Activated CD8-positive, alpha-beta memory T cell treated with anti-CD3 and anti-CD28 coated beads, Interleukin-2, amount 50 U/mL, for 1 hour (primary cell): ENCODE measurements around the gene DNM2.

Experiments
- DNase-seq: peaks from one replicate; pipeline ENCODE4 v3.0.0-alpha.2; 2020; ENCODE audit errors: extremely low read depth

Gene DNM2

DNA sequence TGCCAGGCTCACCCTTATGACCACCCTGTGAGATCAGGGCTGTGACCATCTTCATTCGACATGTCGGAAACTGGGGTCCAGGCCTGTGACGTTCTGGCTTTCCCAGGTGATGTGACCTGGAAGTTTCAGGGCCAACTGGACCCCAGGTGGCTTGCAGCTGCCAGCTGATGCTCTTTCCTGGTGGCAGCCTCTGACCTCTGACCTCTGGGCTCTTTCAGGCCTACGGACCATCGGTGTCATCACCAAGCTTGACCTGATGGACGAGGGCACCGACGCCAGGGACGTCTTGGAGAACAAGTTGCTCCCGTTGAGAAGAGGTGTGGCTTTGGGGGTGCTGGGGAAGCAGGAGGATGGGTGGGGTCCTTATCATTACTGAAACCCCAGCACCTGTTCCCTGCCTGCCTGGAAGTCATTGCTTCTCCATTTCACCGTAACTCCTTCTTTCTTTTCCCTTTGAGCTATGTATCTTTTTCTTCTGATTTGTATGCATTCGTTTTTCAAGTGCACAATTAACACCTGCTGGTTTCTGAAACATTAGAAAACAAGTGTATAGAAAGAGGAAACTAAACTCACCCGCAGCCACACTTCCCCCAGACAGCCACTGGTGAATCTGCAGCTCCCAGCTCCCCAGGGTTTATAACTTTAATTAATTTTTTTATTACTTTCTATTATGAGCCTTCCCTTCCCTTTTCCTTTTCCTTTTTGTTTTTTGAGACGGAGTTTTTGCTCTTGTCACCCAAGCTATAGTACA, 59.2 kb downstream of the DNM2 start:
- DNase-seq = no peak

DNA sequence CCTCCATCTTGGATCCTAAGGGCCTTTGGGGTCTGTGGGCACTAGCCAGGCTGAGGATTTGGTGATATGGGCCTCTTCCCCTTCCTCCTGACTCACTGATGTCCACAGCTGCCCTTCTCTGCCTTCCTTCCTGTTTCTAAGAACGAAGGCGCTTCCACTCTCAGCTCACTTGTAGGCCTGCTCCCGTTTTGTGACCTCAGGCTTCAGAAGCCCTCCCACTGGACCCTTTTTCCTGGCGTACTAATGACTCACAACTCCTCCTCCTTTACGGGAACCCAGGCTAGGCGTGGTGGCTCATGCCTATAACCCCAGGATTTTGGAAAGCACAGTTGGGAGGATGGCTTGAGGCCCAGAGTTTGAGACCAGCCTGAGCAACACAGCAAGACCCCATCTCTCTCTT, 62.5 kb downstream of the DNM2 start:
- DNase-seq = no peak

DNA sequence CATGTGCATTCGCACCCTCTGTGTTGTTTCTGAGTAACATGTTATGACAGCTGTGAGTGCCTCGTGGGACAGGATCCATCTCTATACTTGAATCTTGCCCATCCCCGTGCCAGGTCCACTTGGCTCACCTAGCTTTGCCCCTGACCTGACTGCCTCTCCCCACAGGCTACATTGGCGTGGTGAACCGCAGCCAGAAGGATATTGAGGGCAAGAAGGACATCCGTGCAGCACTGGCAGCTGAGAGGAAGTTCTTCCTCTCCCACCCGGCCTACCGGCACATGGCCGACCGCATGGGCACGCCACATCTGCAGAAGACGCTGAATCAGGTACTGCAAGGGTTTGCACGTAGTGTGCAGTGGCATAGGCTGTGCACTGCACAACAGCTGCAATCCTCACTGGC, 64.9 kb downstream of the DNM2 start:
- DNase-seq = no peak

DNA sequence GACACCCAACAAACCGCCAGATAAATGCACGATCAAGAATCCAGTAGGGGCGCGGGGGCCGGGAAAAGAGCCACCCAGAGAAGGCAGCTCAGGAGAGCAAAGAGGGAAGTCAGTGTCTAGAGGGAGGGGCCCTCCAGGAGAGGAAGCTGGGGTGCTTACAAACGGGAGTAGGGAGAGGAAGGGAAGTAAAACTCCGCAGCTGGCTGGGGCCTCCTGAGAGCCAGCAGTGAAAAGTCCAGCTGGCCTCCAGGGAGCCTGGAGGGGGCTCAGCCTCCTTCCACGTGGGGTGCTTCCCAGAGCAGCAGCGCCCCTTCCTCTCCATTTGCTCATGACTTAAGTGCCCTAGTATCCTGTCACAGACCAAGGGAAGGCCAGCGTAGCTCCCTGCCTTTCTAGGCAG, 66.4 kb downstream of the DNM2 start:
- DNase-seq = no peak

DNA sequence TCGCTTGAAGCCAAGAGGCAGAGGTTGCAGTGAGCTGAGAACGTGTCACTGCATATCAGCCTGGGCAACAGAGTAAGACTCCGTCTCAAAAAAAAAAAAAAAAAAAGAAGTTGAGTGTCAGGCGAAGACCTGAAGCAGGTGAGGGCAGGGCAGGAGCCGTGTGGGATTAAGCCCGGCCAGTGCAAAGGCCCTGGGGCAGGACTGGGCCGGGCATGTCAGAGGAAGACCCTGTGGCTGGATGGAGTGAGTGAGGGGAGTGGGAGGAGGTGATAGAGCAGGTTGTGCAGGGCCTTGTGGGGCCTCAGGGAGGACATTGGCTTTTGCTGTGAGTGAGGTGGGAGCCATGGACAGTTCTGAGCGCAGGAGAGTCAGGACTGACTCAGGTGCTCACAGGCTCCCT, 70.3 kb downstream of the DNM2 start:
- no peak for DNase-seq

DNA sequence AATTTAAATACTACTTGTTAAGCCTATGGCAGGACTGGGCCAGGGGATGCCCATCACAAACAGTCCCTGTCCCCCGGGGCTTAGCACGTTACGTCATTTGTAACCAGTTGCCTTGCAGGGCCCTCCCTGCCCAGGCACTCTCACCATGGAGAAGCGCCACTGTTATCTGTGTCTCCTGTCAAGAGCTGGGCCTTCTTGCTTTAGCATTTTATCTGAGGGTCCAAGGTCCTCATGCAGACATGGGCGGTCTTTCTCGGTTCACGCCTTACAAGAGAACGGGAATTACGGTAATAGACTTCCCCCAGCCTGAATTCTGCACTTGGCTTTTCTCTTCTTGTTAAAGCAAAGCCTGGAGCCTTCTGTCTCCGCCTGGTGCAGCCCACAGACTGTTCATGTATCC, 72.0 kb downstream of the DNM2 start:
- DNase-seq = no peak

DNA sequence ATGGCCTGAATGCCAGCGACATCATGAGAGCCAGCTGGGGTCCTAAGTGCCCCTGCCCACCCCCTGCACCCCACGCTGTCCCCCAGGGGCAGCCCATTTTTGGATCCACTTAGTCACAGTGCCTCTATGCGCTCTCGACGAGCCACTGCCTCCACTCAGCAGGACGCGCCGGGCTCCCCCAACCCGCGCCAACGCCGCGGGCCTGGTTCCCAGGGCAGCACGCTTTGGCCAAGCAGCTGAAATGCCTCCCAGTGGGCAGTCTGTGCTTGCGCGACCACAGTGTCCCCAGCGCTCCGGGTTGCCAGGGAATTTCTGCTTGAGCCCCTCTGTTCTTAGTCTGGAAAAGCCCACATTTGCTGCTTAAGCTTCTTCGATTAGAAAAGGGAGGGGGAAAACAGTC, 78.8 kb downstream of the DNM2 start:
- DNase-seq = no peak

DNA sequence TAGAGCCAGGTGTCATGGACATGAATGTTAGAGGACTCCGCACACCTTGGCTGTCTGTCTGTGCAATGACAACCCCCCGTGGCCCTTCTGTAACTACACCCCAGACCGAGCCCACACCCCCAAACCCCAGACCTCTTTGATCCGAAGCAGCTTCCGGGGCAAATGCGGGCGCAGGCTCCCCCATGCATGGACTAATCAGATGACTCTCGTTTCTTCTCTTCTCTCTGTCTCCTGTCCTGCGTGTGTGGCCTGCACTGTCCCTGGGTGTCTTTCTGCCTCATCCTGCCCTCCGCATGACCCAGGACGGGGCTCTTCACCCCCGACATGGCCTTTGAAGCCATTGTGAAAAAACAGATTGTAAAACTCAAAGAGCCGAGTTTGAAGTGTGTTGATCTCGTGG, 79.2 kb downstream of the DNM2 start:
- DNase-seq = peak; percentile 16

DNA sequence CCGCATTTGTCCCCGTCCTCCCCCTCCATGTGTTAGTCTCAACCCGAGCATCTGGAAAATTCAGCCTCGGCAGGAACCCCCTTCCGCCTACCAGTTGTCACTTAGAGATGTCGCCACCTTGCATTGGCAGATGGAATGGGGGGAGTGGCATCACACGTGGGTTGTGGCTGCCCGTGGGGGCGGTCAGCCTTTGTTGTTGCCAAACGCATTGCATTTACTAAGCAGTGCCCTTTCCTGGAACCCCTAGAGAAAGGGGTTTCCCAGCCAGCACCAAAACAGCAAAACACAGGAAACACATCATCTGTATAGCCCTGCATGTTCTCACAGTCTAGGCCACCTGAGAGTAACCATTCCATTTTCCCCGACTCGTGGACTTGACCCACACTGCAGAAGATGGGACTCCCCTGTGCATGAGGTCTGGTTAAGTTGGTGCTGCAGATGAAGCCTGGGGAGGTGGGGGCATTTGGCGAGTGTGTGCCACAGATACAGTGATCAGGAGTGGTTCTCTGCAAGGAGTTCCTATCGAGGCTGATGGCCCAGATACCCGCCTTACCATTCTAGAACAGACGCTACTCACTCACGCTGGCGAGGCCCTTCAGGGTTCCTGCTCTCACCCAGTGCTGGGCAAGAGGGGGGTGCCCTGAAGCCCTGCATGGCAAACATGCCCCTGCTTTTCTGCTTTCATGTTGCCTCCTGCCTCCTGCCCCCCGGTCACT, 79.8 kb downstream of the DNM2 start:
- DNase-seq = peak; percentile 64

DNA sequence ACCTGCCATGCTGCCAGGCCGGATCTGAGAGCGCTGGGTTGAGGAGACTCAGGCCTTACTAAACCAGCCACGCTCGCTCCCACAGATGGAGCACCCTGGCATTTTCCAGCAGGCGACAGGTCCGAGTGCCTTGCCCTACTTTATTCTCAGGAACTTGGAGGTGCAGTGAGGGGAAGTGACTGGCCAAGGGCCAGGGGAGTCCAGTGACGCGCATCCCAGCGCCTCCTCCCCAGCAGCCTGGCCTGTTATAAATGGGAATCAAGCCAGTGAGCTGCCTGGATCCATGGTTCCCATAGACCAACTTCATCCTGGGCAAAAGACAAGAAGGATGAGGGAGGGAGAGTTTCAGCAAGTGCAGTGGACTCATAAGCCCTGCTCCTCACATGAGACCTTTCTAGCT, 82.6 kb downstream of the DNM2 start:
- DNase-seq = no peak

DNA sequence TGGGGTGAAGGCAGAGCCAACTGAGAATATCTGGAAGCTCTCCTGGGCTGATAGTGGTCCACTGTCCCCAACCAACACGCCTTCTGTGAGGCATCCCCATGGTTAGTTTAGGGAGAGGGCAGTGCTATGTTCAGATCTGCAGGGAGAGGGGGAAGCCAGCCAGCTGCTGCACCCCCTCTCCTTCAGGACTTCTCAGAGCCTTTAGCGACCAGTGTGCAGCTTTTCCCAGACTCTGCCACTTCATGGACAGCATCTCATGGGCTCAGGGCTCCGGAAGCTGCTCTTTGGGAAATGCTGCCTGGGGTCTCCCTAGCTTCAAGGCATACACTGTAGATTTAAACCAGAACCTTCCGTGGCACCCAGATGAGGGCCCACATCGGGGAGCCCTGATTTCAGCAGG, 84.6 kb downstream of the DNM2 start:
- DNase-seq = no peak

DNA sequence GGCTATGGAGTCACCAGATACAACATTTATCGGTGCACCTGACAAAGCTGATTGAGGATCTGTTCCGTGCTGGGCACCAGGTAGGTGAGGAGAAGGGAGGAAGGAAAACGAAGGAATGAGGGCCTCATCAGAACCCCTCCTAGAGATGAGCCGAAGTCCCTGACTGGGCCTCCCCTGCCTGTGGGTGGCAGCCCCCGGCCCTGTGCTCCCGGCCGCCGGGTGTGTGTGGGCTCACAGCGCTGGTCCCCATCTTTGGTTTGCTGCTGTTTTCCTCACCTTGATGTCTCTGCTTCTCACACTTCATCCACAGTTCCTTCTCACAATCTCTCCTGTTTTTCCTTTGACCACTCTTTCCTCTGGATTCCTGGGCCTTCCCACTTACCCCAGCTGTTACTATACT, 85.4 kb downstream of the DNM2 start:
- no peak for DNase-seq

DNA sequence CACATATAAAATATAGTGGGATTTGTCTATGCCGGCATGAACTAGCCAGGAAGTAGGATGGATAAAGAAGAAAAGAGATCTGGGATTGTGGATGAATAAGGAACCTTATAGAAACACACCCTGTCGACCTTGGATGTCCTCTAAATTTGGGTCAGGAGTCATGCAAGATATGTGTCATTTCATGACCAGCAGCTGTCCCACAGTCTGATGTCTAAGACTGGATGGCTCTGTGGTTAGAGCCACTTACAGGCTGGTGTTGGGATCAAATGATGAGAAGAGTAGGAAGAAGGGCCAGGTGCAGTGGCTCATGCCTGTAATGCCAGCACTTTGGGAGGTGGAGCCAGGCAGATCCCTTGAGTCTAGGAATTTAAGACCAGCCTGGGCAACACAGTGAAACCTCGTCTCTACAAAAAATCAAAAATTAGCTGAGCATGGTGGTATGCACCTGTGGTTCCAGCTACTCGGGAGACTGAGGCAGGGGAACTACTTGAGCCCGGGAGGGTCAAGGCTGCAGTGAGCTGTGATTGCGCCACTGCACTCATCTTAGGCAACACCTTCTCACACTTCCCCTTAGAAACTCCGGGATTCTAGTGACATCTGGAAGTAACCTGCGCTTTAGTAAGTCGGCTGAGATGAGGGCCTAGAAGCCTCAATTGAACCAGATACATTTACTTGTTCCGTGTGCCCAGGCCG, 87.3 kb downstream of the DNM2 start:
- DNase-seq = no peak

DNA sequence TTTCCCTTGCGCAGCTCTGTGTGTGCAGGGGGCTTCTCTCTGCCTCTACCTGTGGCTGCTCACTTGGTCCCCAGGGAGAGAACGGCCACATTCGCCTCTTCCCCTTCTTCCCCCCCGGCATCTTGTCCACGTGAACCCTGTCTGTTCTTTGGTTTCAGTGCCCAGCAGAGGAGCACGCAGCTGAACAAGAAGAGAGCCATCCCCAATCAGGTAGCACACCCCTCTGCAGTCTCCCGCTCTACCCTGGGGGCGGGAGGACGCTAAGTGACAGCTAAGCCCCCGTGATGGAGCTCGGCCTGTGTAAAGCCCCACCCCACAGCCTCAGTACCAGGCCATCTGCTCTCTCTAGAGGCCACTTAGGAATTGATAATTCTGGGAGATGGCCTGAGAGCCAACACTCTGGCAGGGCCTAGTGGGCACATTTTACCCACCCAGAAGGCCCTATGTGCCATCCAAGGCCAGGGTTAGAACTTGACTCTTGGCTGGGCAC, 87.9 kb downstream of the DNM2 start:
- no peak for DNase-seq

DNA sequence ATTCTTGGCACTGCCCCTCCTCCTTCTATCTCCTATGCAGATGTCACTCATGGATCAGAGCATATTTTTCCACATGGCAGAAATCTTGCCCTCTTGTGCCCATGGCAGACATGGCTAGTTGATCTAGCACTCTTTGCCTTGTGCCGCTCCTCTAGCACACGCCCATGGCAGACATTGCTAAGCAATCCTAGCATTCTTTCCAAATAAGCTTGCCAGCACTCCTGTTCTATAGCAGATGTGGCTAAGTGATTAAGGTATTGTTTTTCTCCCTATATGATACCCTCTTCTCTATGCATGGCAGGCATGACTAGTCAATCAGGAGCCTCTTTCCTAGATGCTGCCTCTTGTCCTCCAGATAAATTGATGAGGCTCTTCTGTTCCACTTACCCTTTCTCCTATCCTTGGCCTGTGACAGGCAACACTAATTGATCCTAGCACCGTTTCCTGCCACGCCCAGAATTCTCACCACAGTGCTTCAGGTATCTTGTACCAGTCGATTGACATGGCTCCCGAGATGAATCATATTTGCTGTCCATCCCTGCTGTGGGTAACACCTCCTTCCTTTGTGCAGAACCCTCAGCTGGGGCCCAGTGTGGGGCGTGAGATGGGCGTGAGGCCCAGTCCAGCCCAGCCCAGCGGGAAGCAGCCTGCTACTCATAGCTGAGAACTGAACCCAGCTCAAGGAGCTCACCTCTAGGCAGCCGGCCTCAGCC, 91.2 kb downstream of the DNM2 start:
- no peak for DNase-seq

DNA sequence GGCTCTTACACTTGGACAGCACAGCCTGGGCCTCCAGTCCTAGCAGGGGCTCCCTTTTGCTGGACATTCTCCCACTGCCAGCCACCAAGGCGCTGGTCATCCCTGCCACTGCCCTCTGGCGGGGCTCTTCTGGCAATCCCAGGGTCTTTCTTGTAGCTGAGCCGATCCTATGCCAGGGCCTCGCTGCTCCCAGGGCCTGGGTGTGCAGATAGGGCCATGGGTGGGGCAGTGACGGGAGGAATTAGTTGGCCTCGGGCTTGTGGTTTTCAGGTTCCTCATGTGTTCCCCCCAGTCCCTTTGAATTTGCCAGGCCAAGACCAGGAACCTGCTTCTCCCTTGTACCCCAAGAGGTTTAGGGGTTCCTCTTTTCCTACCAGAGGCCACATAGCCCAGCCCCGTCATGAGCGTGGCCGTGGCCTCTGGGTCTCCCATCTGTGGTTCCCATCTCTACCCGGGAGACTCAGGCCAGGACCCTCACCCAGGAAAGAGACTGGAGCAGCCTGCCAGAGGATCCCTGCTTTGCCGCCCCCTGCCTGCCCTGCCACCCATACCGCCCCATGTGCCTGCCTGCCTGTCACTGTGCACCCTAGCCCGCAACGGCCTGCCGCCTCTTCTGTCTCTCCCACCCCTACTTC, 91.9 kb downstream of the DNM2 start:
- no peak for DNase-seq

DNA sequence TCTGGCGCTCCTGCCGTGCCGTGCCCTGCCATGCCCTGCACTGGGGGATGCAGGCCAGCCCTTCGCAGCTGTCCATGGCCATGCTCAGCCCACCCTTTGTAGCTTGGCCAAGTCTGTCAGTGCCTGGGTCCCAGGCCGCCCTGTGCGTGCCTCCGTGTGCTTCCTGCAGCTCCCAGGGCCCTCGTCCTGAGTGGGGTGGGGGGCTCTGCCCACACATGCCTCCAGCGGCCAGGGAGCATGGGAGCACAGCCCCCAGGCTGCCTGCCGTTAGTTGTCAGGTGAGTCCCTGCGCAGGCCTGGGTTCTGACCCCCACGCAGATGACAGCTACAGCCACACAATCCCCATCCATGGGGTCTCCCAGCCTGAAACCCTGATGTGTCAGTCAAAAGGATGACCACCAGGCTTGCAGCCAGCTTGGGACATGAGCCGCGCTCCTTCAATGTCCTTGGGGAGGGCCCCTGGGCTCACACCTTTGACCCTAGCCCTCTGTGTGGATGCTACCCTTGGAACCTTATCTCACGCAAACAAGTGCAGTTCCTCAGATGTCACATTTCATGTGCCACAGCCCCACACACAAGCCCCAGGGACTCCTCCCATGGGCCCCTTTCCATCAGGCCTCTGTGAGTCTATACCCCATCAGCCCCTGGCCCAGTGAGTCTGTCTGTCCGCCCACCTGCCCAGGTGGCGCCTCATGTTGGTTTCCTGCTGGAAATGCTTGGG, 93.7 kb downstream of the DNM2 start:
- DNase-seq = no peak

DNA sequence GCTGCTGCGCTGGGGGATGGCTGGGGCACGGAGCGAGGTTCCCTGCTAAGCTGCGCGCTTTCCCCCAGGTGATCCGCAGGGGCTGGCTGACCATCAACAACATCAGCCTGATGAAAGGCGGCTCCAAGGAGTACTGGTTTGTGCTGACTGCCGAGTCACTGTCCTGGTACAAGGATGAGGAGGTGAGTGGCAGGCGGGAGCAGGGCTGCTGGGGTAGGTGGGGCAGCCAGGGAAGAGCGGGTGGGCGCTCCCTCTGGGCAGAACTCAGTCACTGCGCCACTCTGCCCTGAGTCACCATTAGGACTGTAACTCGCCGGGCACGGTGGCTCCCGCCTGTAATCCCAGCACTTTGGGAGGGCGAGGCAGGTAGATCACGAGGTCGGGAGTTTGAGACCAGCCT, 94.3 kb downstream of the DNM2 start:
- DNase-seq = no peak

DNA sequence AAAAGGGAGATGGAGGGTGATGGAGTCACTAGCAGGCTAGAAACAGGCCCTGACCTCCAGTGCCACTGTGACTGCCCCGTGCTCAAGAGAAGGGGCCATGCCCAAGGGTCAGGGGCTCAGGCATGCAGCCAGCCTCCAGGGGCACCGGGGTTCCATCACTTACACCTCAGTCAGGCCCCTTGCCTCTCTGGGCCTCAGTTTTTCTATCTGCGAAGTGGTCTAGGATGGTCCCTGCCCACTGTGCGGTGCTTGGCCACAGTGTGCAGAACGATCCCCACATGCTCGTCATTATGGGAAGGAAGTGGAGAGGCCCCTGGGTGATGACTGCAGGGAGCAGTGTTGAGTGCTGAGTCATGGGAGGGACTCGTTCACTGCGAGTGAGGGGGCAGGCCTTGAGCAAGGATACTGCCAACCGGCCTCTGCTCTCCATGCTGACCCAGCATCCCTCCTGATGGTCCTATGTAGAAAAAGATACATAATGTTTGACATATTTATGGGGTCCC, 95.1 kb downstream of the DNM2 start:
- DNase-seq = no peak

DNA sequence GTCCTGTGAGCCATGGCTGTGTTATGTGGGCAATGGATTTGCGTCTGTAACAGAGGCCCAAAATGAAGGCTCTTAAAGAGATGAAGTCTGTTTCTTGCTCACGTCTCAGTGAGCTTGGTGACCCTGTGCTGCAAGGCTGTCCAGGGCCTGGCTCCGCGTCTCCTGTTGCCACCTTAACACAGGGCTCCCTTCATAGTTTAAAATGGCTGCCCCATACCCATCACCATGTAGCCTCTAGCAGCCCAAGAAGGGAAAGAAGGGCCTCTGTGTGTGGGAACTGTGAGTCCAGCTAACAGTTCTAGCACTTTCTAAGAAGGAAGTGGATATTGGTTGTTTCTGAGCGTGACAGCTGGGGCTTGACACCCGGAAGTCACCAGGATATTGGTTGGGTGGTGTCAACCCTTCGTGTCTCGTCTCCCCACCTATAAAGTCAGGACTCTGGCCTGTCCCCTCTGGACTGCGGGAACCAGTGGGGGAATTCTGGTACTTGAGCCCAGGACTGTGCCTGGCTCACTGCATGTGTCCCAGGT, 97.2 kb downstream of the DNM2 start:
- DNase-seq = no peak
